CD4-positive, alpha-beta T cell (primary cell): ENCODE results near the gene FBXL17. TPM values are rescaled to one million over a fixed set of nuclear protein-coding genes. Genes with fewer than 3 reads are reported as not detected.

ENCODE experiments used
- ATAC-seq: fragments of 200-7000 bp; cut with Tn5 transposase; one replicate; pipeline ENCODE4 v1.10.0; 2022; ENCODE audit warnings: mild to moderate bottlenecking; ENCODE audit not compliant: poor library complexity
- CTCF ChIA-PET: fragments of 350-600 bp; sonication (Branson Sonifier 250); formaldehyde crosslinking; loops from one replicate; lab custom pipeline; 2021; ENCODE audit warnings: antibody characterized with exemption, inconsistent platforms; lab: Charles Lee
- POLR2A ChIA-PET: fragments of 350-600 bp; sonication (Branson Sonifier 250); formaldehyde crosslinking; loops from one replicate; lab custom pipeline; 2021; ENCODE audit warnings: antibody characterized with exemption, inconsistent platforms; lab: Charles Lee
- DNase-seq, 14 experiments: peaks; one replicate each; pipeline ENCODE4 v3.0.0-alpha.2; 2013 to 2020; ENCODE audit warnings: mixed read lengths in 2 of 14
- H3K27ac ChIP-seq, 2 donors: one replicate each; pipeline versions ENCODE4 v1.5.1 to v1.7.0; 2013; ENCODE audit warnings: low read length in 2 of 2, low read depth in 1 of 2, mild to moderate bottlenecking in 1 of 2
- H3K27me3 ChIP-seq, 2 experiments: 1 replicate in 1 of 2; 2 replicates in 1 of 2; pipeline versions ENCODE4 v1.6.1 to v1.7.0; 2013; ENCODE audit warnings: low read length in 2 of 2, control low read depth in 1 of 2, mild to moderate bottlenecking in 1 of 2, moderate library complexity in 1 of 2; ENCODE audit not compliant: insufficient read depth in 2 of 2, control insufficient read depth in 1 of 2
- H3K36me3 ChIP-seq: one replicate; pipeline ENCODE4 v1.6.1; 2013; ENCODE audit warnings: low read length, control low read depth; ENCODE audit not compliant: insufficient read depth
- H3K4me1 ChIP-seq: one replicate; pipeline ENCODE4 v1.6.1; 2013; ENCODE audit warnings: low read length, control low read depth; ENCODE audit not compliant: insufficient read depth
- H3K4me3 ChIP-seq: one replicate; pipeline ENCODE4 v1.5.1; 2013; ENCODE audit warnings: mild to moderate bottlenecking, low read length, moderate library complexity
- H3K9me3 ChIP-seq, 2 experiments: 1 replicate in 1 of 2; 2 replicates in 1 of 2; pipeline versions ENCODE4 v1.6.1 to v1.7.0; 2013; ENCODE audit warnings: low read length in 2 of 2, mild to moderate bottlenecking in 2 of 2, control low read depth in 1 of 2, moderate library complexity in 1 of 2; ENCODE audit not compliant: control insufficient read depth in 1 of 2, insufficient read depth in 1 of 2
- H3K27ac Mint-ChIP-seq: one replicate; pipeline ENCODE4 v1.8.0; 2020; ENCODE audit warnings: mixed read lengths
- H3K27me3 Mint-ChIP-seq: one replicate; pipeline ENCODE4 v1.8.0; 2021; ENCODE audit warnings: mixed read lengths
- H3K36me3 Mint-ChIP-seq: one replicate; pipeline ENCODE4 v1.8.0; 2021; ENCODE audit warnings: low read depth, mixed read lengths
- H3K4me1 Mint-ChIP-seq: one replicate; pipeline ENCODE4 v1.8.0; 2021; ENCODE audit warnings: low read depth, mixed read lengths
- H3K4me3 Mint-ChIP-seq: one replicate; pipeline ENCODE4 v1.8.0; 2020; ENCODE audit warnings: mild to moderate bottlenecking, mixed read lengths
- H3K9me3 Mint-ChIP-seq: one replicate; pipeline ENCODE4 v1.8.0; 2020; ENCODE audit warnings: mixed read lengths
- intact Hi-C, 2 experiments: fragments of 100-400 bp; cut with DNase I in 1 of 2; cut with micrococcal nuclease in 1 of 2; formaldehyde crosslinking; loops; one replicate each; pipeline versions ENCODE4 v1.15.1 to v1.9.0; 2023 to 2025; cut with DNase I, micrococcal nuclease
- total RNA-seq, 174 experiments: library from RNA in 2 of 174; stranded (reverse) in 2 of 174; gene quantifications; one replicate each; pipeline ENCODE4 v1.2.3 and lab custom pipeline; 2021 to 2026
- TF ChIP-seq, protein P1 (sequence below): fragments of 200-600 bp; IDR thresholded peaks from one replicate; pipeline ENCODE4 v1.8.0; 2022; ENCODE audit warnings: antibody characterized with exemption, mild to moderate bottlenecking

Gene FBXL17
- total RNA-seq, 2 experiments from 2014 or later: 17.9 to 21.1 TPM

DNA sequence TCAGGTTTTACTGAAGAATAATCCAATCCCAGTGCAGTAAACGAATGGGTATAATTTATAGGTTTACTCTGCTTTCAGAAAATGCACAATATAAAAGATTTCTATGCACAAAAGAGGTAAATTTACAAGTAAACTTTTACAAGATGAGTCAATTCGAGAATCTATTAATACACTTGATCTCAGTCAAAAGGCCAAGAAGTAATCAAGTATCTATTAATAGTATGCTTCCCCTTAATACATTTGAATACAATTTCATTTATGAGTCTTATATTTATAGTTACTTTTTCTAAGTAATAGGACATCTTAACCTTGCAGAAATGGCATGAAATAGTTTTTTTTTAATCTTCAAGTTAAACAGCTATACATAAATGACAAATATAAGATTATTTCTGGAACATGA lies 355.9 kb downstream of the FBXL17 start:
- ChIA-PET POLR2A (no interaction called here), CTCF (no interaction called here)
- H3K27me3 ChIP-seq: no peaks in the 10 kb centered on the region
- no peaks in the 10 kb centered on the region for H3K9me3 ChIP-seq
- no peaks in the 10 kb centered on the region for H3K36me3 Mint-ChIP-seq
- no peaks in the 10 kb centered on the region for H3K36me3 ChIP-seq
- ATAC-seq (no peak), DNase-seq (no peak)
- no peaks in the 10 kb centered on the region for H3K9me3 Mint-ChIP-seq
- H3K27ac Mint-ChIP-seq: no peak overlapping the region
- intact Hi-C loops: no loop called here
- H3K27ac ChIP-seq: no peak overlapping the region
- H3K4me3 ChIP-seq: no peak overlapping the region
- H3K4me1 Mint-ChIP-seq: no peaks in the 10 kb centered on the region
- no peak overlapping the region for H3K4me3 Mint-ChIP-seq
- no peaks in the 10 kb centered on the region for H3K27me3 Mint-ChIP-seq
- no peaks in the 10 kb centered on the region for H3K4me1 ChIP-seq
- TF ChIP-seq, protein P1, sequence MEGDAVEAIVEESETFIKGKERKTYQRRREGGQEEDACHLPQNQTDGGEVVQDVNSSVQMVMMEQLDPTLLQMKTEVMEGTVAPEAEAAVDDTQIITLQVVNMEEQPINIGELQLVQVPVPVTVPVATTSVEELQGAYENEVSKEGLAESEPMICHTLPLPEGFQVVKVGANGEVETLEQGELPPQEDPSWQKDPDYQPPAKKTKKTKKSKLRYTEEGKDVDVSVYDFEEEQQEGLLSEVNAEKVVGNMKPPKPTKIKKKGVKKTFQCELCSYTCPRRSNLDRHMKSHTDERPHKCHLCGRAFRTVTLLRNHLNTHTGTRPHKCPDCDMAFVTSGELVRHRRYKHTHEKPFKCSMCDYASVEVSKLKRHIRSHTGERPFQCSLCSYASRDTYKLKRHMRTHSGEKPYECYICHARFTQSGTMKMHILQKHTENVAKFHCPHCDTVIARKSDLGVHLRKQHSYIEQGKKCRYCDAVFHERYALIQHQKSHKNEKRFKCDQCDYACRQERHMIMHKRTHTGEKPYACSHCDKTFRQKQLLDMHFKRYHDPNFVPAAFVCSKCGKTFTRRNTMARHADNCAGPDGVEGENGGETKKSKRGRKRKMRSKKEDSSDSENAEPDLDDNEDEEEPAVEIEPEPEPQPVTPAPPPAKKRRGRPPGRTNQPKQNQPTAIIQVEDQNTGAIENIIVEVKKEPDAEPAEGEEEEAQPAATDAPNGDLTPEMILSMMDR: no peak

DNA sequence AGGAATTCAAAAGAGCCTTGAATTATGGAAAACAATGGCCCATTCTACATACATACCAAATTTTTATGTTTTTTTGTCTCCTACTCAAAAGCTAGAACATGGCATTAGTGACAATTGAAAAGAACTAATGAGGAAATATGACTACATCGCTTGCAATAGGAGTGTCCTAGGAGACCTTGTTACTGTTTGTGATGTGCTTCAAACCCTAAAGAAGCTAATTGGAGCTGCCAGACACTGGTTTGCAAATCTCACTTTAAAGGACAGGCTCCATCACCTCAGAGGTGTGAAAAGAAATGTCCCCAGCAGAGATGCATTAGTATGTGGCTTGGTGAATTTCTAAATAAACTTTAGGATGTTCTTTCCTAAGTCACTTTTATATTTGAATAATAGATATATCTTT lies 356.9 kb downstream of the FBXL17 start:
- H3K36me3 ChIP-seq: no peaks in the 10 kb centered on the region
- no peaks in the 10 kb centered on the region for H3K27me3 Mint-ChIP-seq
- ChIA-PET CTCF (no interaction called here), POLR2A (no interaction called here)
- intact Hi-C loops: no loop called here
- H3K4me1 ChIP-seq: no peaks in the 10 kb centered on the region
- H3K4me3 ChIP-seq: no peak overlapping the region
- no peak for DNase-seq
- no peaks in the 10 kb centered on the region for H3K27me3 ChIP-seq
- no peak for ATAC-seq
- H3K27ac Mint-ChIP-seq: no peak overlapping the region
- no peaks in the 10 kb centered on the region for H3K4me1 Mint-ChIP-seq
- TF ChIP-seq, protein P1: no peak
- H3K4me3 Mint-ChIP-seq: no peak overlapping the region
- no peaks in the 10 kb centered on the region for H3K9me3 Mint-ChIP-seq
- no peaks in the 10 kb centered on the region for H3K36me3 Mint-ChIP-seq
- no peak overlapping the region for H3K27ac ChIP-seq
- H3K9me3 ChIP-seq: no peaks in the 10 kb centered on the region

DNA sequence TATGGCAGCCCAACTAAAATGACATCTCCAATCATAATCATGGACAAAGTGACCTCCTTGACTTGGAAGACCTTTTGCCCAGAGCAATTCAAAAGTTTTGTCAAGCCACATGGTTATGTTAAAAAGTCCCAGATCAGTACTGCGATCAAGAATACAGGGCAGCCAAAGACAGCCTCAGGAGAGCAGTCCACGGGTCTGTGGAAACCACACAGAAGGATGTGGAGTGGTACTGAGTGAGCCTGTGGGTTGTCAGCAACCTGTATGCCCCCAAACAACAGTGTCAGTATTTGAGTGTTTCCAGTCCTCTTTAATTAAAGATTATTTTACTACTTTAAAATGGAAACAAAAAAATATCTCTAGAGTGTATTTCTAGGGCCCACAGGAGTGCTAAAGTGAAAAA lies 365.8 kb downstream of the FBXL17 start:
- Mint-ChIP-seq H3K9me3 (no peaks in the 10 kb centered on the region), H3K4me1 (no peaks in the 10 kb centered on the region), H3K36me3 (peaks cover 43% of the 10 kb centered on the region), H3K27me3 (no peaks in the 10 kb centered on the region), H3K4me3 (no peak overlapping the region), H3K27ac (no peak overlapping the region)
- Histone ChIP-seq H3K9me3 (no peaks in the 10 kb centered on the region), H3K27me3 (no peaks in the 10 kb centered on the region), H3K27ac (no peak overlapping the region), H3K36me3 (no peaks in the 10 kb centered on the region), H3K4me1 (no peaks in the 10 kb centered on the region), H3K4me3 (no peak overlapping the region)
- DNase-seq (no peak), ATAC-seq (no peak)
- TF ChIP-seq, protein P1: no peak
- CTCF ChIA-PET: no interaction called here
- POLR2A ChIA-PET: no interaction called here
- intact Hi-C loops: no loop called here
